Liver (tissue), 3 donors: ENCODE data around the gene HOXC11.

ENCODE experiments used
- NR2F2 ChIP-seq: IDR thresholded peaks from 2 replicates; pipeline ENCODE4 v1.6.1; 2016; ENCODE audit warnings: antibody characterized with exemption
- TAF1 ChIP-seq: conservative IDR thresholded peaks from 2 replicates; pipeline ENCODE4 v1.6.1; 2016; ENCODE audit warnings: antibody characterized with exemption, mild to moderate bottlenecking
- YY1 ChIP-seq: IDR thresholded peaks from 2 replicates; pipeline ENCODE4 v1.6.1; 2016; ENCODE audit warnings: antibody characterized with exemption, mild to moderate bottlenecking
- TF ChIP-seq, protein P1 (sequence below): fragments of 150-350 bp; IDR thresholded peaks from 2 replicates; pipeline ENCODE4 v1.5.1; 2017; ENCODE audit warnings: improper control_type of control experiment, low read depth, low read length; ENCODE audit not compliant: missing input control
- TF ChIP-seq, protein P2 (sequence below): IDR thresholded peaks from 2 replicates; pipeline ENCODE4 v1.6.1; 2016; ENCODE audit warnings: antibody characterized with exemption, mild to moderate bottlenecking
- TF ChIP-seq, protein P3 (sequence below): IDR thresholded peaks from 2 replicates; pipeline ENCODE4 v1.6.1; 2016; ENCODE audit warnings: antibody characterized with exemption
- donor health status: healthy.
- donor health status: healthy.

DNA sequence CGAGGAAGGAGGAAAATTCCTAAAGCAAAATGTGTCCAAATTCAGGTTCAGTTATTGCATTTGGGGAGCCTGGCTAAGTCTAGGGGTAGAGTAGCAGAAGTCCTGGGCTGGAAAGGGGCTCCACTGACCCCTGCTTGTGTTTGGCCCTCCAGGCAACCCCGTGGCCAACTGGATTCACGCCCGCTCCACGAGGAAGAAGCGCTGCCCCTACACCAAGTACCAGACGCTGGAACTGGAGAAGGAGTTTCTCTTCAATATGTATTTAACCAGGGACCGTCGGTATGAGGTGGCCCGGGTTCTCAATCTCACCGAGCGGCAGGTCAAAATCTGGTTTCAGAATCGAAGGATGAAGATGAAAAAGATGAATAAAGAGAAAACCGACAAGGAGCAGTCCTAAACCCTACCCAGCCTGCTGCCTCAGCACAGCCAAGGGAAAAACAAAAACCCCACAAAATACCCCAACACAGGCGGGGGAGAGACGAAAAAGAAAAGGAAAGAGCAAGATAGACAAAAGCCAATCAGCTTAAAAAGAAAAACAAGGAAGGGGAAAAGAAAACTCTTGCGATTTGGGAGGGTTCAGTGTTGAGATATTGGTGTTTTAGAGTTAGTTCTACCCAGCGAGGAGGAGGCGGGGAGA, 29.5 kb downstream of the HOXC11 start:
- TF ChIP-seq, protein P1, sequence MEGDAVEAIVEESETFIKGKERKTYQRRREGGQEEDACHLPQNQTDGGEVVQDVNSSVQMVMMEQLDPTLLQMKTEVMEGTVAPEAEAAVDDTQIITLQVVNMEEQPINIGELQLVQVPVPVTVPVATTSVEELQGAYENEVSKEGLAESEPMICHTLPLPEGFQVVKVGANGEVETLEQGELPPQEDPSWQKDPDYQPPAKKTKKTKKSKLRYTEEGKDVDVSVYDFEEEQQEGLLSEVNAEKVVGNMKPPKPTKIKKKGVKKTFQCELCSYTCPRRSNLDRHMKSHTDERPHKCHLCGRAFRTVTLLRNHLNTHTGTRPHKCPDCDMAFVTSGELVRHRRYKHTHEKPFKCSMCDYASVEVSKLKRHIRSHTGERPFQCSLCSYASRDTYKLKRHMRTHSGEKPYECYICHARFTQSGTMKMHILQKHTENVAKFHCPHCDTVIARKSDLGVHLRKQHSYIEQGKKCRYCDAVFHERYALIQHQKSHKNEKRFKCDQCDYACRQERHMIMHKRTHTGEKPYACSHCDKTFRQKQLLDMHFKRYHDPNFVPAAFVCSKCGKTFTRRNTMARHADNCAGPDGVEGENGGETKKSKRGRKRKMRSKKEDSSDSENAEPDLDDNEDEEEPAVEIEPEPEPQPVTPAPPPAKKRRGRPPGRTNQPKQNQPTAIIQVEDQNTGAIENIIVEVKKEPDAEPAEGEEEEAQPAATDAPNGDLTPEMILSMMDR = no peak
- TF ChIP-seq TAF1 (no peak), YY1 (no peak), NR2F2 (no peak)
- TF ChIP-seq, protein P2, sequence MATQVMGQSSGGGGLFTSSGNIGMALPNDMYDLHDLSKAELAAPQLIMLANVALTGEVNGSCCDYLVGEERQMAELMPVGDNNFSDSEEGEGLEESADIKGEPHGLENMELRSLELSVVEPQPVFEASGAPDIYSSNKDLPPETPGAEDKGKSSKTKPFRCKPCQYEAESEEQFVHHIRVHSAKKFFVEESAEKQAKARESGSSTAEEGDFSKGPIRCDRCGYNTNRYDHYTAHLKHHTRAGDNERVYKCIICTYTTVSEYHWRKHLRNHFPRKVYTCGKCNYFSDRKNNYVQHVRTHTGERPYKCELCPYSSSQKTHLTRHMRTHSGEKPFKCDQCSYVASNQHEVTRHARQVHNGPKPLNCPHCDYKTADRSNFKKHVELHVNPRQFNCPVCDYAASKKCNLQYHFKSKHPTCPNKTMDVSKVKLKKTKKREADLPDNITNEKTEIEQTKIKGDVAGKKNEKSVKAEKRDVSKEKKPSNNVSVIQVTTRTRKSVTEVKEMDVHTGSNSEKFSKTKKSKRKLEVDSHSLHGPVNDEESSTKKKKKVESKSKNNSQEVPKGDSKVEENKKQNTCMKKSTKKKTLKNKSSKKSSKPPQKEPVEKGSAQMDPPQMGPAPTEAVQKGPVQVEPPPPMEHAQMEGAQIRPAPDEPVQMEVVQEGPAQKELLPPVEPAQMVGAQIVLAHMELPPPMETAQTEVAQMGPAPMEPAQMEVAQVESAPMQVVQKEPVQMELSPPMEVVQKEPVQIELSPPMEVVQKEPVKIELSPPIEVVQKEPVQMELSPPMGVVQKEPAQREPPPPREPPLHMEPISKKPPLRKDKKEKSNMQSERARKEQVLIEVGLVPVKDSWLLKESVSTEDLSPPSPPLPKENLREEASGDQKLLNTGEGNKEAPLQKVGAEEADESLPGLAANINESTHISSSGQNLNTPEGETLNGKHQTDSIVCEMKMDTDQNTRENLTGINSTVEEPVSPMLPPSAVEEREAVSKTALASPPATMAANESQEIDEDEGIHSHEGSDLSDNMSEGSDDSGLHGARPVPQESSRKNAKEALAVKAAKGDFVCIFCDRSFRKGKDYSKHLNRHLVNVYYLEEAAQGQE = no peak
- TF ChIP-seq, protein P3, sequence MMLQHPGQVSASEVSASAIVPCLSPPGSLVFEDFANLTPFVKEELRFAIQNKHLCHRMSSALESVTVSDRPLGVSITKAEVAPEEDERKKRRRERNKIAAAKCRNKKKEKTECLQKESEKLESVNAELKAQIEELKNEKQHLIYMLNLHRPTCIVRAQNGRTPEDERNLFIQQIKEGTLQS = no peak
